Breast epithelium (tissue), 3 donors: Measurements from ENCODE around the gene METTL17.

Experiments
- CTCF ChIP-seq, 3 donors: fragments of 450-650 bp; IDR thresholded peaks; one replicate each; pipeline ENCODE4 v1.5.1; 2016 to 2017; ENCODE audit warnings: antibody characterized with exemption in 3 of 3, mild to moderate bottlenecking in 3 of 3, moderate library complexity in 3 of 3
- POLR2A ChIP-seq: fragments of 450-650 bp; IDR thresholded peaks from one replicate; pipeline ENCODE4 v1.6.1; 2016; ENCODE audit warnings: antibody characterized with exemption, mild to moderate bottlenecking, moderate library complexity

- TF ChIP-seq POLR2A = no peak
- no peak for TF ChIP-seq CTCF (IDR thresholded peaks at IDR 0.05)
Measured at GRCh38 chr14:21016413-21017190, 26.8 kb downstream of the METTL17 start.
